Gastroesophageal sphincter (tissue), 4 donors: ENCODE data around the gene STAM2. TPM values are rescaled to one million over a fixed set of nuclear protein-coding genes. Genes with fewer than 3 reads are reported as not detected.
"Not testable (repeated sequence)": the region's sequence is repeated elsewhere in the genome, so short reads cannot be mapped to it uniquely, and the experiment has no call there.

Experiments used
- ATAC-seq: fragments of 150-250 bp; one replicate; pipeline ENCODE4 v1.9.1; 2016; ENCODE audit warnings: mild to moderate bottlenecking, moderate library complexity
- H3K27ac ChIP-seq, 4 donors: fragments of 200-600 bp; sonication (generic) in 3 of 4; 1 replicate in 3 of 4; 2 replicates in 1 of 4; pipeline ENCODE4 v1.5.1; 2016 to 2019
- H3K27me3 ChIP-seq: fragments of 200-600 bp; sonication (generic); one replicate; pipeline ENCODE4 v1.5.1; 2019
- H3K36me3 ChIP-seq, 2 donors: fragments of 200-600 bp; sonication (generic); one replicate each; pipeline ENCODE4 v1.5.1; 2019; ENCODE audit warnings: control low read depth in 1 of 2
- H3K4me1 ChIP-seq, 3 donors: fragments of 200-600 bp; sonication (generic); 1 replicate in 2 of 3; 2 replicates in 1 of 3; pipeline ENCODE4 v1.5.1; 2016 to 2019; ENCODE audit warnings: control low read depth in 2 of 3
- H3K4me3 ChIP-seq, 2 donors: fragments of 200-600 bp; sonication (generic); one replicate each; pipeline ENCODE4 v1.5.1; 2019; ENCODE audit warnings: mild to moderate bottlenecking in 1 of 2, moderate library complexity in 1 of 2
- H3K9me3 ChIP-seq, 3 donors: fragments of 200-600 bp; sonication (generic); one replicate each; pipeline ENCODE4 v1.5.1; 2017 to 2019; ENCODE audit warnings: control low read depth in 2 of 3
- CTCF ChIP-seq, 4 experiments: fragments of 200-600 bp in 2 of 4; fragments of 450-650 bp in 2 of 4; sonication (generic) in 1 of 4; IDR thresholded peaks; one replicate each; pipeline ENCODE4 v1.5.1; 2017 to 2019; ENCODE audit warnings: antibody characterized with exemption in 4 of 4, mild to moderate bottlenecking in 2 of 4, moderate library complexity in 2 of 4
- EP300 ChIP-seq: sonication (generic); formaldehyde crosslinking; IDR thresholded peaks from one replicate; pipeline ENCODE4 v1.6.1; 2017; ENCODE audit warnings: antibody characterized with exemption, mild to moderate bottlenecking
- POLR2A ChIP-seq, 2 donors: fragments of 450-650 bp; IDR thresholded peaks; one replicate each; pipeline ENCODE4 v1.6.1; 2017; ENCODE audit warnings: antibody characterized with exemption in 2 of 2, mild to moderate bottlenecking in 2 of 2, moderate library complexity in 1 of 2
- POLR2AphosphoS5 ChIP-seq: sonication (generic); formaldehyde crosslinking; IDR thresholded peaks from one replicate; pipeline ENCODE4 v1.6.1; 2017; ENCODE audit warnings: antibody characterized with exemption
- WGBS, 2 donors: methylation state at CpG; one replicate each; pipeline ENCODE4 v1.1.5; 2018; ENCODE audit warnings: low coverage in 1 of 2; 5-methylcytosine and 5-hydroxymethylcytosine counted together
- total RNA-seq, 4 donors: library from RNA; depleted of rRNA; stranded (reverse); fragments of >200 nt; gene quantifications; one replicate each; pipeline ENCODE4 v1.1.0, GENCODE V29; 2016

The STAM2 gene
- total RNA-seq, 4 donors from 2014 or later: 28.8 to 40.7 (median 36.5) TPM

GRCh38 chr2:152174574-152174973 is 989 bp downstream of the STAM2 start:
- no peaks in the 10 kb centered on the region for H3K27me3 ChIP-seq
- no peak for TF ChIP-seq POLR2A (IDR thresholded peaks at IDR 0.05)
- TF ChIP-seq POLR2AphosphoS5: no peak
- TF ChIP-seq EP300: no peak
- TF ChIP-seq CTCF (IDR thresholded peaks at IDR 0.05): no peak
- H3K36me3 ChIP-seq: no peaks in the 10 kb centered on the region
- H3K4me1 ChIP-seq: peaks cover 0 to 54% (median 20%) of the 10 kb centered on the region in 3 donors
- H3K27ac ChIP-seq: peak overlapping the region; percentile 70 to 96 (median 94)
- 15 to 28% methylated on average over 6 to 7 of the region's 7 CpGs for WGBS, 2 donors
- peak overlapping the region; percentile 64 to 87 for H3K4me3 ChIP-seq
- H3K9me3 ChIP-seq: no peaks in the 10 kb centered on the region
- ATAC-seq: no peak

GRCh38 chr2:152173831-152174230 is 1.7 kb downstream of the STAM2 start:
- 64 to 86% methylated on average over 1 of the region's 2 CpGs for WGBS, 2 donors
- H3K4me3 ChIP-seq: no peak overlapping the region
- TF ChIP-seq EP300: no peak
- no peak for TF ChIP-seq POLR2AphosphoS5
- no peak for TF ChIP-seq CTCF (IDR thresholded peaks at IDR 0.05)
- no peak for TF ChIP-seq POLR2A (IDR thresholded peaks at IDR 0.05)
- no peaks in the 10 kb centered on the region for H3K9me3 ChIP-seq
- H3K27me3 ChIP-seq: no peaks in the 10 kb centered on the region
- no peak overlapping the region for H3K27ac ChIP-seq
- no peaks in the 10 kb centered on the region for H3K36me3 ChIP-seq
- H3K4me1 ChIP-seq: peaks cover 0 to 62% (median 20%) of the 10 kb centered on the region in 3 donors
- no peak for ATAC-seq

- ATAC-seq, H3K9me3 ChIP-seq, H3K27me3 ChIP-seq, H3K36me3 ChIP-seq, H3K4me3 ChIP-seq: not testable (repeated sequence)
- 96 to 100% methylated on average over 5 of the region's 5 CpGs for WGBS, 2 donors
- H3K27ac ChIP-seq: peak overlapping the region in 3 of 4 donors; percentile 22 to 52 (median 45)
- H3K4me1 ChIP-seq: peaks cover 0 to 77% (median 23%) of the 10 kb centered on the region in 3 donors
These were observed 3.3 kb downstream of the STAM2 start for GRCh38 chr2:152172201-152172785.

- no peak for ATAC-seq
- H3K4me1 ChIP-seq: peaks cover 0 to 80% (median 26%) of the 10 kb centered on the region in 3 donors
- no peaks in the 10 kb centered on the region for H3K36me3 ChIP-seq
- TF ChIP-seq POLR2AphosphoS5 (no peak), POLR2A (IDR thresholded peaks at IDR 0.05) (no peak), CTCF (IDR thresholded peaks at IDR 0.05) (no peak), EP300 (no peak)
- no peaks in the 10 kb centered on the region for H3K9me3 ChIP-seq
- H3K27ac ChIP-seq: peak overlapping the region in 3 of 4 donors; percentile 22 to 52 (median 45)
- 27 to 34% methylated on average over 4 of the region's 4 CpGs for whole genome bisulfite sequencing, 2 donors
- no peak overlapping the region for H3K4me3 ChIP-seq
- no peaks in the 10 kb centered on the region for H3K27me3 ChIP-seq
These were observed 3.8 kb downstream of the STAM2 start for GRCh38 chr2:152171718-152172117.

- H3K9me3 ChIP-seq, H3K27ac ChIP-seq, H3K27me3 ChIP-seq, ATAC-seq, H3K4me3 ChIP-seq, H3K36me3 ChIP-seq: not testable (repeated sequence)
- 61 to 80% methylated on average over 2 to 3 of the region's 7 CpGs for WGBS, 2 donors
- H3K4me1 ChIP-seq: peaks cover 0 to 95% (median 21%) of the 10 kb centered on the region in 3 donors
These were observed 6.4 kb downstream of the STAM2 start for GRCh38 chr2:152169158-152169557.

GRCh38 chr2:152167470-152167869 is 8.1 kb downstream of the STAM2 start:
- H3K9me3 ChIP-seq, H3K36me3 ChIP-seq, H3K4me3 ChIP-seq, ATAC-seq, H3K27me3 ChIP-seq: not testable (repeated sequence)
- WGBS, 2 donors: 88% methylated on average over 1 of the region's 1 CpG; no CpG with 5 or more reads in 1 of the 2 donors
- Histone ChIP-seq H3K27ac (peak overlapping the region in 2 of 4 donors; percentile 49 to 54), H3K4me1 (peaks cover 0 to 90% (median 18%) of the 10 kb centered on the region in 3 donors)
